Adrenal gland (tissue), 5 donors: Measurements from ENCODE around the gene KIAA0930.

ENCODE experiments used
- CTCF ChIP-seq, 6 experiments: fragments of 450-650 bp in 4 of 6; fragments of 200-600 bp in 2 of 6; sonication (generic) in 1 of 6; IDR thresholded peaks; 1 replicate in 5 of 6; 2 replicates in 1 of 6; pipeline versions ENCODE4 v1.5.1 to v1.8.0; 2016 to 2021; ENCODE audit warnings: antibody characterized with exemption in 6 of 6, mild to moderate bottlenecking in 2 of 6, moderate library complexity in 1 of 6
- POLR2A ChIP-seq, 2 donors: fragments of 450-650 bp; IDR thresholded peaks; one replicate each; pipeline ENCODE4 v1.6.1; 2017; ENCODE audit warnings: antibody characterized with exemption in 2 of 2, mild to moderate bottlenecking in 2 of 2, moderate library complexity in 1 of 2
- donor health status: DM: no; HTN: no; CAD: no.

- no peak for TF ChIP-seq CTCF (IDR thresholded peaks at IDR 0.05)
- no peak for TF ChIP-seq POLR2A (IDR thresholded peaks at IDR 0.05)
Measured at GRCh38 chr22:45172881-45173585, 67.7 kb downstream of the KIAA0930 start.
